ENCODE results near the gene EEA1.

- TF ChIP-seq SP1 (IDR thresholded peaks at IDR 0.05) (no peak), ELF4 (IDR thresholded peaks at IDR 0.05) (no peak), FOXA1 (IDR thresholded peaks at IDR 0.05) (no peak), TARDBP (IDR thresholded peaks at IDR 0.05) (no peak), FOXM1 (IDR thresholded peaks at IDR 0.05; ENCODE audit: borderline replicate concordance) (no peak)
- TF ChIP-seq, protein P1, sequence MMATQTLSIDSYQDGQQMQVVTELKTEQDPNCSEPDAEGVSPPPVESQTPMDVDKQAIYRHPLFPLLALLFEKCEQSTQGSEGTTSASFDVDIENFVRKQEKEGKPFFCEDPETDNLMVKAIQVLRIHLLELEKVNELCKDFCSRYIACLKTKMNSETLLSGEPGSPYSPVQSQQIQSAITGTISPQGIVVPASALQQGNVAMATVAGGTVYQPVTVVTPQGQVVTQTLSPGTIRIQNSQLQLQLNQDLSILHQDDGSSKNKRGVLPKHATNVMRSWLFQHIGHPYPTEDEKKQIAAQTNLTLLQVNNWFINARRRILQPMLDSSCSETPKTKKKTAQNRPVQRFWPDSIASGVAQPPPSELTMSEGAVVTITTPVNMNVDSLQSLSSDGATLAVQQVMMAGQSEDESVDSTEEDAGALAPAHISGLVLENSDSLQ (IDR thresholded peaks at IDR 0.05): no peak
Observed at GRCh38 chr12:92779902-92780301, 149.2 kb downstream of the EEA1 start.

All from HEK293T (cell line).